Stimulated activated naive CD8-positive, alpha-beta T cell treated with anti-CD3 and anti-CD28 coated beads, Interleukin-15, amount 100 ng/mL, for 72 hours (primary cell): ENCODE measurements around the gene ASPSCR1.

Experiments used
- ATAC-seq: fragments of 150-1000 bp; cut with Tn5 transposase; 2 replicates; pipeline ENCODE4 v1.10.0; 2021; ENCODE audit warnings: mild to moderate bottlenecking, moderate library complexity
- DNase-seq, 2 donors: peaks; one replicate each; pipeline ENCODE4 v3.0.0; 2021 to 2022
- H3K27ac Mint-ChIP-seq, 2 donors: one replicate each; pipeline ENCODE4 v1.8.0; 2022; ENCODE audit warnings: mild to moderate bottlenecking in 2 of 2, mixed read lengths in 2 of 2, moderate library complexity in 2 of 2
- H3K27me3 Mint-ChIP-seq: one replicate; pipeline ENCODE4 v1.8.0; 2022; ENCODE audit warnings: mixed read lengths
- H3K4me1 Mint-ChIP-seq: one replicate; pipeline ENCODE4 v1.8.0; 2022; ENCODE audit warnings: mild to moderate bottlenecking, mixed read lengths
- H3K4me3 Mint-ChIP-seq, 2 donors: one replicate each; pipeline ENCODE4 v1.8.0; 2022; ENCODE audit warnings: mild to moderate bottlenecking in 2 of 2, mixed read lengths in 2 of 2, moderate library complexity in 1 of 2
- H3K9me3 Mint-ChIP-seq, 2 donors: one replicate each; pipeline ENCODE4 v1.8.0; 2022; ENCODE audit warnings: mixed read lengths in 2 of 2

The ASPSCR1 gene

DNA sequence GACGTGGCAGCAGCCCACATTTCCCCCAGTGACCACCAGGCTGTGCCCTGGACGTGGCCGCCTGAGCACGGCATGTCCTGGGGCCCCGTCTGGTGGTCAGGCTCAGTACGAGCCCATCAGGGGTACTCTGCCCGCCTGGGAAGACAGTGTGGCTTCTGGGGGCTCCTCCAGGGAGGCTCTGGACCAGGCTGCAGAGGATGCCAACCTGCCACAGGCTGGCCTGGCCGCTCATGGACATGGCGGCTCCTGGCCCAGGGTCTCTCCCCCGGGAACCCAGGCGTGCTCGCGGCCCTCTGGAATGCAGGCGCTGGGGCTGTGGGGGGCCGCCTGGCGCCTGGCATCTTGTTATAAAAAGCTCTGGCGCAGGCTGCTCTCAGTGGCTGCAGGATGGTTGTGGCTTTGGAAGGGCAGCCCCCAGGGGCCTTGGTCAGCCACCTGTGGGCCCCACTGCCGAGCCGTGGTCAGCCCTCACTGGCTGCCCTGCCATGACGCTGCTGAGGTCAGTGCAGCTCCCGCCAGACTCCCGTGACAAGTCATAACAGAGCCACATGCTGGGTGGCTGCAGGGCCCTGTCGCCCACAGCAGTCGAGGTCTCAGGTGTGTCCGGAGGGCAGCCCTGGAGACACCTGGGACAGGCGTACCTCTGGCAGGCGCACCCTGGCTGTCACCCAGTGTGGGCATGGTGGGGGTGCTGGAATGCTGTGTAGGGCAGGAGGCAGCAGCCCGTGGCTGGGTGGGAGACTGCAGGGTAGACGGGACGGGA, 30.2 kb downstream of the ASPSCR1 start:
- H3K4me1 Mint-ChIP-seq = peaks cover 9% of the 10 kb centered on the region
- H3K4me3 Mint-ChIP-seq = no peak overlapping the region
- H3K27me3 Mint-ChIP-seq = no peaks in the 10 kb centered on the region
- H3K9me3 Mint-ChIP-seq = no peaks in the 10 kb centered on the region
- no peak for DNase-seq
- no peak overlapping the region for H3K27ac Mint-ChIP-seq
- ATAC-seq = no peak

DNA sequence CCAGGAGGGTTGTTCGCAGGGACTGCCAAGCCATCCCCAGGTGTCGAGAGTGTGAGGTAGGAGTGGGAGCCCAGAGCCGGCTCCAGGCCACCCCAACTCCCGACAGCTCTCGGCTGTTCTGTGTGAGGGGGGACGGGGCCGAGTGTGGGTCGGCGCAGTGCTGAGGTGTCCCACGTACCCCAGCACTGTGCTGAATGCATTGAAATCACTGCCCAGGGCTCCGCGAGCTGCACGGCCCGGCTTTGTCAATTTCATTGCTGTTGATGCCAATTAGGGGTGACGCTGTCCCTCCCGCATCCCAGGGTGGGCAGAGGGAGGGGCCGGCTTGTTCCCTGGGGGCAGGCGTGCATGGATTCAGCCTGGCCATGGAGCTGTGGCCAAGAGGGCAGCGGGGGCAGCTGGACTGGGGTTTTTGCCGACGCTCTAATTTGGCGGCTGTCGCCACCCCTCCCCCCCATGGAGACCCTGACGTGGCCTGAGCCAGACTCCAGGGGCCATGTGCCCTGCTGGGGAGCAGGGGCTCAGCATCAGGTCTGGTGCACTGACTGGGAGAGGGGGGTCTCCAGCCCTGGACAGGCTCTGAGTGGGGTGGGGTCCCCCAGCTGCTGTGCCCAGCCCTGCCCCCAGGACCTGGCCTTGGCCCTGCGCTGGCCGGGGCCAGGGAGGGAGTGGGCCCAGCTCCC, 31.0 kb downstream of the ASPSCR1 start:
- H3K4me1 Mint-ChIP-seq = peaks cover 9% of the 10 kb centered on the region
- DNase-seq (no peak), ATAC-seq (peak; percentile 29)
- H3K4me3 Mint-ChIP-seq = no peak overlapping the region
- no peaks in the 10 kb centered on the region for H3K9me3 Mint-ChIP-seq
- no peak overlapping the region for H3K27ac Mint-ChIP-seq
- H3K27me3 Mint-ChIP-seq = no peaks in the 10 kb centered on the region

DNA sequence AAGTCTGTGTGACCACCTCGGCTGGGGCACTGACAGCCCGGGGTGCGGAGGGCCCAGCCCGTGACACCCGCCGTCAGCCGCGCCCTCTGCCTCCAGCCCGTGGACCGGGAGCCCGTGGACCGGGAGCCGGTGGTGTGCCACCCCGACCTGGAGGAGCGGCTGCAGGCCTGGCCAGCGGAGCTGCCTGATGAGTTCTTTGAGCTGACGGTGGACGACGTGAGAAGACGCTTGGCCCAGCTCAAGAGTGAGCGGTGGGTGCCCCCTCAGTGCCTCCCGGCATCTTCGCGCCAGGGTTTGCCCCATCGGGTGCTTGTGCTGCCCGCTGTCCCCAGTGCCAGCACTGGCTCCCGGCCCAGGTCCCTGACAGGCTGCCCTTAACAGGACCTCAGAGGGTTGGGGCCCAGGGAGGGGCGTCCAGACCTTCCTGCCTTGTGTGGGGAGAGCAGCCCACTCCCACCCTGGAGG, 31.5 kb downstream of the ASPSCR1 start:
- DNase-seq (no peak), ATAC-seq (peak; percentile 11)
- Mint-ChIP-seq H3K4me3 (peak overlapping the region in 1 of 2 donors; percentile 44), H3K27ac (no peak overlapping the region), H3K27me3 (no peaks in the 10 kb centered on the region), H3K4me1 (peaks cover 9% of the 10 kb centered on the region), H3K9me3 (no peaks in the 10 kb centered on the region)

DNA sequence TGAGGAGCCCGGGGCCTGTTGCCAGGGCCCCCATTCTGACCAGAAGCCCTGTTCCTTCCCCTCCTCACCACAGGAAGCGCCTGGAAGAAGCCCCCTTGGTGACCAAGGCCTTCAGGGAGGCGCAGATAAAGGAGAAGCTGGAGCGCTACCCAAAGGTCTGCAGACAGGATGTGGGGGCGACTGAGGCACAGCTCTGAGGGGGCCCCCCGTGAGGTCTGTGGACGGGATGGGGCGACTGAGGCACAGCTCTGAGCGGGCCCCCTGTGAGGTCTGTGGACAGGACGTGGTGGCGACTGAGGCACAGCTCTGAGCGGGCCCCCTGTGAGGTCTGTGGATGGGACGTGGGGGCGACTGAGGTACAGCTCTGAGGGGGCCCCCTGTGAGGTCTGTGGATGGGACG, 32.0 kb downstream of the ASPSCR1 start:
- Mint-ChIP-seq H3K4me1 (peaks cover 9% of the 10 kb centered on the region), H3K27me3 (no peaks in the 10 kb centered on the region), H3K9me3 (no peaks in the 10 kb centered on the region), H3K27ac (no peak overlapping the region), H3K4me3 (peak overlapping the region in 1 of 2 donors; percentile 44)
- DNase-seq (no peak), ATAC-seq (peak; percentile 33)

DNA sequence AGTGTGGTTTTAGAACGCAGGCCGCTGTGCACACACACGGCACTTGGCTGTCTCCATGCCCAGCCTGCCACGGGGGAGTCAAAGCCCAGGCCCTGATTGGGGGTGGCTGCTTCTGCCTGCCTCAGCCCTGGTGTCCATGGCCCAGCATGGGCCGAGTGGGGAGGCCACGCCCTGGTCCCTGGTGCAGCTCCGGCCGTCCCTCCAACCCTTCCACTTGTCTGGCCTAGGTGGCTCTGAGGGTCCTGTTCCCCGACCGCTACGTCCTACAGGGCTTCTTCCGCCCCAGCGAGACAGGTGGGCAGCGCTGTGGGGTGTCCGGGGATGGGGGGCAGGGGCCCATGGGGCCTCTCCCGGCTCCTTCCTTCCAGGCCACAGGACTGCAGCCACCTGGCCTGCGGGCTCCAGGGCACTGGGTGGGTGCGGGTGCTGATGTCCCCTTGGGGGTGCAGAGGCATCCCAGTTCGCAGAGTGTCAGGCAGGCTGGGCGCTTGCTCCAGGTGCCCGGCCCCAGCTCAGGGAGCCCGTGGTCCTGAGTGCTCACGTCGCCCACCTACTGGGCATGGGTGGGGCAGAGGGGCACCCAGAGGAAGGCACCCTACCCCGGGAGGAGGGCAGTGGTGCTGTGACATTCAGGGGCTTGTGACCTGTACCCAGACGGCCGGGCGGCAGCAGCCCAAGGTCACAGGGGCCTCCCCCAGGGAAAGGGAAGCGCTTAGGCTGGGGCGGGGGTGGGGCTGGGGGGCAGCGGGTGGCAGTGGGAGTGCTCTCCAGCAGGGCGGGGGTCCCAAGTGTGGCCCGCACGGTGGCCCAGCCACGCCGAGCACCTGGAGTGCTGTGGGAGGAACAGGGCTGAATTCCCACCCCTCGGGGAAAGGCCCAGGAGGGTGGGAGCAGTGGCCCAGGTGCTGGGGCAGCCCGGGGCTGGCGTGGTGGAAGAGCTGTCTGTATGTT, 33.4 kb downstream of the ASPSCR1 start:
- Mint-ChIP-seq H3K4me1 (peaks cover 9% of the 10 kb centered on the region), H3K27ac (no peak overlapping the region), H3K4me3 (no peak overlapping the region), H3K9me3 (no peaks in the 10 kb centered on the region), H3K27me3 (no peaks in the 10 kb centered on the region)
- no peak for ATAC-seq
- DNase-seq = no peak

DNA sequence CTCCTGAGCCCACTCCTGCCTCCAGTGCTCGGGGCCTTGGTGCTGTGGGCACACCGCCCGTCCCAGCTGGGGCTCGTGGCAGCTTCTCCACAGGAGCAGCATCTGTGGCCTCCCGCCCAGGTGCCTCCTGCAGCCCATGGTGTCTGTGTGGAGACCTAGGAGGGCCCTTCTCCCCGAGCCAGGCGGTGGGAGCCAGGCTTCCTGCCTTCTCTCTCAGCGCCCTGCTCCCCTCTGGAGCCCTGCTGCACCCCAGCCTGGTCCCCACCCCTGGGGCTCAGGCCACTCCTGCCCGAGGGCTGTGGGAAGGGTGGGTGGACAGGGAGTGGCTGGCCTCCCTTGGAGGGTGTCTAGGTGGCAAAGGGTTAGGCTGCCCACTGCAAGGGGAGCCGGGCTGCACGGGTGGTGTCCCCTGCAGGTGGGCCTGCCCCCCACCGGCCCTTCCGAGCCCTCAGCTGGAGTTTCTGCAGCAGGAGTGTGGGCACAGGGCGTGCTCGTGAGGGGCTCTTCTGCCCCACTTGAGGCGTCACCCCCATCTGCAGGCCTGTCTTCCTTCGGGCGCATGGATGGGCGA, 34.3 kb downstream of the ASPSCR1 start:
- DNase-seq = no peak
- Mint-ChIP-seq H3K4me1 (peaks cover 9% of the 10 kb centered on the region), H3K9me3 (no peaks in the 10 kb centered on the region), H3K4me3 (no peak overlapping the region), H3K27me3 (no peaks in the 10 kb centered on the region), H3K27ac (no peak overlapping the region)
- no peak for ATAC-seq

DNA sequence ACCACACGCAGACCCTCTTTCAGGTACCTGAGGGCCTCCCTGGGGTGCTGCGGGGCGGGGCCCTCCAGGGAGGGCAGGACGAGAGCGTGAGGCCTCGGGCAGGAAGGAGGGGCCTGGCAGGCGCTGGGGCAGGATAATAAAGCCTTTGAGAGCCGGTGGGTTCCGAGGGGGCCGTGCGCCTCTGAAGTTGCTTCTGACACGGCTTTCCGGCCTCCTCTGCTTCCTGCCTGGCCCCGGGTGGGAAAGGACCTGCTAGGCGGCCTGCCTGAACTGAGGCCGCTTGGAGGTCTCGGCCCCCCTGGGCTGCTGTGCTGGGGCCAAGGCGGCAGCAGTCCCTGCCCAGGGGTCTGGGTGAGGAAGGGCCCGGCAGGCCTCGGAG, 34.8 kb downstream of the ASPSCR1 start:
- no peak for DNase-seq
- Mint-ChIP-seq H3K4me1 (peaks cover 9% of the 10 kb centered on the region), H3K27ac (no peak overlapping the region), H3K9me3 (no peaks in the 10 kb centered on the region), H3K4me3 (no peak overlapping the region), H3K27me3 (no peaks in the 10 kb centered on the region)
- ATAC-seq = no peak

DNA sequence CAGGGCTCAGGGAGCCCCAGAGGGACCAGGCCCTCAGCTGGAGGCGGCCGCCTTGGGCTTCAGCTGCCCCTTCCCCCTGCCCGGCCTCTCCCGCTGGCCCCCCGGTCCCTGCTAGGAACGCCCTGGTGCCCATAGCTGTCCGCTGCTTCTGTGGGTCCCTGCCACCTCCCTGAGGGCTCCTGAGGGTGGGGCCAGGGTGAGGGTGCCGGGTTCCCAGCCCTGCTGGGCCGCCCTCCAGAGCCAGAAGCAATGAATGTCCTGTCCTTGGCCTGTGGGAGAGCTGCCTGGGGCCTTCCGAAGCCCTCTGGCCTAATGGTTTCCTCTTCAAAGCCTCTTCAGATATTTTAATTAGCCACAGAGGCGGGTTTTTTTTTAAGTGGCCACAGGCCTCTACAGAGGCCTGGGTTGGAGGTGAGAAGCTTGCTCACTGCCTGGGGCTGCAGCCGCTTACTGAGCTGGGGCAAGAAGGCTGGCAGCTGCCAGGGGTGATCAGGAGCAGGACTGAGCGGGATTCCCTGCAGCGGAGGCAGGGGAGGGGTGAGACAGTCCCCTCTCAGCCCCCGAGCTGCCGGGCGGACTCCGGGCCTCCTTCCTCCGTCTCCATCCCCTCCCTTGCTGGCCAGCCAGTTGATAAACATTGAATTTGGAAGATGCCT, 35.3 kb downstream of the ASPSCR1 start:
- DNase-seq (no peak), ATAC-seq (no peak)
- H3K4me3 Mint-ChIP-seq = no peak overlapping the region
- peak overlapping the region in 1 of 2 donors; percentile 63 for H3K27ac Mint-ChIP-seq
- H3K9me3 Mint-ChIP-seq = no peaks in the 10 kb centered on the region
- H3K27me3 Mint-ChIP-seq = no peaks in the 10 kb centered on the region
- H3K4me1 Mint-ChIP-seq = peaks cover 14% of the 10 kb centered on the region

DNA sequence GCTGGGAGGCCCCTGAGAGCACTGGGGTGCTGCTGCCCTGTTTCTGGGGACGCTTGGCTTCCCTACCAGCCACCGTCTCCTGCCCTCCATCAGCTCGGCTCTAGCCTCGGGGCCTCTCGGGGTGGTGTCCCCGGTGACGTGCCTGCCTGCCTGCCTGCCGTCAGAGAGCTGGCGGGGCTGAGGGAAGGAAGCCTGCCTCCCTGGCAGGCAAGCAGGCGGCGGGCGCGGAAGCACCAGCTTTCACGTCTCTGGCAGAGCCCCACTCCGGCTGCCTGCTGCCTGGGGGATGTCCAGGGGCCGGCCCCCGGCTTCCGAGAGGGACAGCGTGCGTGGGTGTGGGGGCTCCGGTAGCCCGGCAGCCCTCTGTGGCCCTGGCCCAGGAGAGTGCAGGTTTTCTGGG, 35.9 kb downstream of the ASPSCR1 start:
- Mint-ChIP-seq H3K9me3 (no peaks in the 10 kb centered on the region), H3K4me3 (no peak overlapping the region), H3K27ac (peak overlapping the region in 1 of 2 donors; percentile 19), H3K27me3 (no peaks in the 10 kb centered on the region), H3K4me1 (peaks cover 14% of the 10 kb centered on the region)
- DNase-seq = no peak
- ATAC-seq = no peak

DNA sequence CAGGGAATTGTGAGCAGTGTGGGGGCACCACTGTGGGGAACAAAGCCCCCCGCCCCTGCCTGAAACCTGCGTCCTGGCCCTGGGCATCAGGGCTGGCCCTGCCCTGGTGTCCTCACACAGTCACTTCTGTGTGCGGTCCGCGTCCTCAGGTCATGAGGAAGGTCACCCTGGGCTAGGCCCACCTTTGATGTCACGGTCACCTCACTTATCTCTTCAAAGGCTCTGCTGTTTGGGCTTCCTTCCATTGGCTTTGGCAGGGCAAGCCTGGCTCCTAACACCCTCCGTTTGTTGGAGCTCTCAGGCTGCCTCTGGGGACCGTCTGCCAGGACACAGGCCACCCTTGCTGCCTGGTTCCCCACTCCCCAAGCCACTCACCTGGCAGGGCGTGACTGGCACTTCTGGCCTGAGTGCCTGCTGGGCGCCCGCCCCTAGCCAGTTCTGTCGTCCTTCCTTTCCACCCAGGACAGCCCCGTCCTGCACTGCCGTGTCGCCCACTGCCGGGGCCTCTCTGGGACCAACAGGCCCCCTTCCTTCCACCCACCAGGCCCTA, 36.4 kb downstream of the ASPSCR1 start:
- DNase-seq = no peak
- ATAC-seq = no peak
- Mint-ChIP-seq H3K9me3 (no peaks in the 10 kb centered on the region), H3K4me3 (no peak overlapping the region), H3K27me3 (no peaks in the 10 kb centered on the region), H3K27ac (no peak overlapping the region), H3K4me1 (peaks cover 19% of the 10 kb centered on the region)

DNA sequence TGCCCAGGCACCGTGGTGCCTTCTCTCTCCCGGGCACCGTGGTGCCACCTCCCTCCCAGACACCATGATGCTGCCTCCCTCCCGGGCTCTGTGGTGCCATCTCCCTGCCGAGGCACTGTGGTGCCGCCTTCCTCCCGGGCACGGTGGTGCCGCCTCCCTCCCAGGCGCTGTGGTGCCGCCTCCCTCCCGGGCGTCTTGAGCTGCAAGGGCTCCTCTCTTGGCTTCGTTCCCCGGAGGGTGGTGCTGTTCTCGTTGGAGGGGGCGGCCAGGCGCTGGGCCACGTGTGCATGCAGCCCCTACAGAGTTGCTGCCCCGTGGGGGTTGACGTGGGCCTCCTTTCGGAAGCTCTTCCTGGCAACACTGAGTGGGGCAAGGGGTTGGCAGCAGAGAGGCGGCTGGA, 37.0 kb downstream of the ASPSCR1 start:
- H3K9me3 Mint-ChIP-seq = no peaks in the 10 kb centered on the region
- DNase-seq = no peak
- no peak overlapping the region for H3K4me3 Mint-ChIP-seq
- H3K4me1 Mint-ChIP-seq = peaks cover 16% of the 10 kb centered on the region
- ATAC-seq = peak; percentile 2
- H3K27me3 Mint-ChIP-seq = no peaks in the 10 kb centered on the region
- no peak overlapping the region for H3K27ac Mint-ChIP-seq

DNA sequence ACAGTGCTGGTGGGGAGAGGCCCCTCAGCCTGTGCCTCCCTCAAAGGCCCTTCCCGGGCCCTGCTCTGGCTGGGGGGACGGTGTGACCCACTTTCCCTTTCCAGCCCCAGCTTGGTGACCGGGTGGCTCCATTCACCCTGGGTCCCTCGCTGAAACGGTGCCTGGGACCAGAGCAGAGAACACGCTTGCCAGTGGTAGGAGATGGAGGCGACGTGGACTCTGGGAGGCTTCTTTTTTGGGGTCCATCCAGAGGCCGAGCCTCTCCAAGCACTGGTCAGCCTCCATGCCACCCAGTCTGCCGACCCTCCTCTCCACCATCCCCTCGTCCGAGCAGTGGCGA, 37.5 kb downstream of the ASPSCR1 start:
- Mint-ChIP-seq H3K27me3 (no peaks in the 10 kb centered on the region), H3K27ac (peak overlapping the region in 1 of 2 donors; percentile 63), H3K4me1 (peaks cover 14% of the 10 kb centered on the region), H3K4me3 (no peak overlapping the region), H3K9me3 (no peaks in the 10 kb centered on the region)
- ATAC-seq (no peak), DNase-seq (no peak)

DNA sequence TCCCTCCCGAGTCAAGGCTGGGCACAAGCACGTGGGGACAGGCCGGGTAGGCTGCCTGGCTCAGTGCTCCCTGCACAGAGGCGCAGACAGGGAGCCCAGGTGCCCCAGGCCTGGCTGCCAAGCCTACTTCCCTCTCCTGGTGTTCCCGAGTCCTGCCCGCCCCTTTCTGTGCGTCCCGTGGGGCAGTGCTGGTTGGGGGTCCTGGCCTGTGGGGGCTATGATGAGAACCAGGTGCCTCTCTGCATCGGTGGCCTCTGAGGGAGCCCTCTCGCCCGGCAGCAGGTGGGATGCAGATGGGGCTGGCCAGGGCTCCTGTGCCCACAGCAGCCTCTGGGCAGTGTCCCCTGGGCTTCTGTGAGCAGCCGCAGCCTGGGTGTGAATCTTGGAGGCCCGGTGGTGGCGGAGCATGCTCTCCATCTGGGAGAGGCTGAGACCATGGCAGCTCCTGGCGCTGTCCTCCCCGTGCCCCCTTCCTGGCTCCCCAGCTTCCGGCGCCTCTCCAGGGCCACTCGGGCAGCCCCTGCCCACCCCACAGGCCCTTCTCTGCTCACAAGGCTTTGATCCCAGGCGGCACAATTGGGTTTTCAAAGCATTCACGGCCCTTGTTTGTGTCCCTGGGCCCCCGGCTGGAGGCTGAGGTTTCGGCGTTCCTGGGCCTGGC, 38.0 kb downstream of the ASPSCR1 start:
- DNase-seq = no peak

DNA sequence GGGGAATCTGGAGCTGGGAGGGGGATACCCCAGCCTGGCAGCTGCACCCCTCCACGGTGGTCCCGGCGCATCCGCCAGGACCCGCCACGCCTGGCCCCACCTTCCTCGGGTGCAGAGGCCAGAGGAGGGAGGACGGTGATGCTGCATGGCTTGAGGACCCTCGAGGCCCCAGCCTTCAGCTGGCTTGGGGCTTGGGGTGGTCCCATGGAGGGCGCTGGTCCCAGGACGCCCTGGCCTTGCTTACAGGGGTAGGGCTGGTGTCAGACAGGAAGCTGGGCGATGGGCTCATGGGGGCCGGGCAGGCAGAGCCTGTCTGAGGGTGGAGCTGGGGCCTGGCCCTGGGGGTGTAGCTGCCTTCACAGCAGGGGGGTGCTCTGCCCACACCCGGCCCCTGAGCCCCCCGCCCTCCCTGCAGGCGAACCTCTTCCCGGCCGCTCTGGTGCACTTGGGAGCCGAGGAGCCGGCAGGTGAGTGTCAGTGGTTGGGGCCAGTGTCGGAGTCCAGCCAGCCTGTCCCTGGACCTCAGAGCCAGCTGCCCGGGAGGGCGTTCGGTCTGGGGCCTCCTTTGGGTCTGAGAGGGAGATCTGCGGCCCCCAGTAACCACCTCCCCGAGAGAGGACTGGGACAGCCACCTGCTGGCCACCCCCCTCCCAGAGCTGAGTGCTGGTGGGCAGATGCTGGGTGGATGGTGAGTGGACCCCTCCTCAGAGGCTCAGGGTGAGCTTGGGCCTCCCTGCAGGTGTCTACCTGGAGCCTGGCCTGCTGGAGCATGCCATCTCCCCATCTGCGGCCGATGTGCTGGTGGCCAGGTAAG, 38.8 kb downstream of the ASPSCR1 start:
- ATAC-seq (no peak), DNase-seq (no peak)
- H3K4me1 Mint-ChIP-seq = peaks cover 27% of the 10 kb centered on the region
- H3K9me3 Mint-ChIP-seq = no peaks in the 10 kb centered on the region
- no peaks in the 10 kb centered on the region for H3K27me3 Mint-ChIP-seq
- H3K27ac Mint-ChIP-seq = no peak overlapping the region
- no peak overlapping the region for H3K4me3 Mint-ChIP-seq

More for the DNA sequence above, 38.0 kb downstream of the ASPSCR1 start:
- peaks cover 19% of the 10 kb centered on the region for H3K4me1 Mint-ChIP-seq
- no peak overlapping the region for H3K4me3 Mint-ChIP-seq
- ATAC-seq = no peak
- H3K27me3 Mint-ChIP-seq = no peaks in the 10 kb centered on the region
- no peaks in the 10 kb centered on the region for H3K9me3 Mint-ChIP-seq
- H3K27ac Mint-ChIP-seq = peak overlapping the region in 1 of 2 donors; percentile 63
